Left lobe of liver (tissue), 2 donors: ENCODE results near the gene ZBTB1. TPM values are rescaled to one million over a fixed set of nuclear protein-coding genes. Genes with fewer than 3 reads are reported as not detected.
"Not testable (repeated sequence)": the region's sequence is repeated elsewhere in the genome, so short reads cannot be mapped to it uniquely, and the experiment has no call there.

ENCODE experiments used
- ATAC-seq: fragments of 200-7000 bp; cut with Tn5 transposase; one replicate; pipeline ENCODE4 v1.9.1; 2020; ENCODE audit warnings: mild to moderate bottlenecking, moderate library complexity
- DNase-seq: peaks from one replicate; pipeline ENCODE4 v3.0.0-alpha.2; 2020; ENCODE audit warnings: low spot score
- total RNA-seq: library from RNA; stranded (reverse); gene quantifications from one replicate; pipeline ENCODE4 v1.2.1, GENCODE V29; 2021
- donor health status: DM: no; HTN: no; CAD: no; lungs with moderate emphysema.
- donor health status: DM: no; HTN: yes; CAD: no.

The ZBTB1 gene
- total RNA-seq, 1 donor from 2014 or later, result 12.1 TPM

DNA sequence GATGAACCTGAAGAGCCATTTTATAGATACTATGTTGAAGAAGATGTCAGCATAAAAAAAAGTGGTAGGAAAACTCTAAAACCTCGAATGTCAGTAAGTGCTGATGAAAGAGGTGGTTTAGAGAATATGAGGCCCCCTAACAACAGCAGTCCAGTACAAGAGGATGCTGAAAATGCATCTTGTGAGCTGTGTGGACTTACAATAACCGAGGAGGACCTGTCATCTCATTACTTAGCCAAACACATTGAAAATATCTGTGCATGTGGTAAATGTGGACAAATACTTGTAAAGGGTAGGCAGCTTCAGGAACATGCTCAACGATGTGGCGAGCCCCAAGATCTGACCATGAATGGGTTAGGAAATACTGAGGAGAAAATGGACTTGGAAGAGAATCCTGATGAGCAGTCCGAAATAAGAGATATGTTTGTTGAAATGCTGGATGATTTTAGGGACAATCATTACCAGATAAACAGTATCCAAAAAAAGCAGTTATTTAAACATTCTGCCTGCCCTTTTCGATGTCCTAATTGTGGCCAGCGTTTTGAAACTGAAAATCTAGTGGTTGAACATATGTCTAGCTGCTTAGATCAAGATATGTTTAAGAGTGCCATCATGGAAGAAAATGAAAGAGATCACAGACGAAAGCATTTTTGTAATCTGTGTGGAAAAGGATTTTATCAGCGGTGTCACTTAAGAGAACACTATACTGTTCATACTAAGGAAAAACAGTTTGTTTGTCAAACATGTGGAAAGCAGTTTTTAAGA, 18.2 kb downstream of the ZBTB1 start:
- ATAC-seq, result no peak
- DNase-seq, result no peak

DNA sequence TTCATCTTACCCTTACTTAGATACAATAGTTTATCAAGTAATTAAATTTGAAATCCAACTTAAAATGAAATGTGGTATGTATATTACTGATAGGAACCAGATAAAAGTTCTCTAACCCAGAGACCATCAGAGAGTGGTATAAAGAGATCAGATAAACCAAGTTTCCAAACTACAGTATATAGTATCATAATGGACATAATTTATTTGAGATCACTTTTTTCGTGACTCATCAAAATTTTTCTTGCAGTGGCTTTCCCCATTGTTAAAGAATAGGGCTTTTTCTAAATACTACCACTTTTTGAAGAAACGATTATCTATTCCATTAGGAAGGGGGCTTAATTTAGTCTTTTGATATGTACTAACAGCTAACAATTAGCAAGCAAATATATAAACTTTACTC, 20.8 kb downstream of the ZBTB1 start:
- ATAC-seq (no peak), DNase-seq (no peak)

DNA sequence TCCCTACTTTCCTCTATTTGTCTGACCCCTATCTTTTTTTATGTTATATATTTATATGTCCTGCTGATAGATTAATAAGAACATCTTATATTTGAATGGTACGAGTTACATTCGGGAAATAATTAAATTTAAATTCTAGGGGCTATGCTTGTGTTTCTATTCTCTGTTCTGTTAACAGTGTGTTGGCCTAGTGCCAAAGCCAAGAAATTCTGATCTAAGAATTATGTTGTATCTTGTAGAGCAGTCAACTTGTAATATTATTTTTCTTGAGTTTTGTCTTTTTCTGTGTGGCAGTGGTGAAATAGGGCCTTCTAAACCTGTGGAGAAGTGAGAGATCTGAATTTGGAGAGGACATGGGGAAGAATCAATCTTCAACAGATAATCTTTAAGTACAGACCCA, 27.0 kb downstream of the ZBTB1 start:
- ATAC-seq (no peak), DNase-seq (no peak)

DNA sequence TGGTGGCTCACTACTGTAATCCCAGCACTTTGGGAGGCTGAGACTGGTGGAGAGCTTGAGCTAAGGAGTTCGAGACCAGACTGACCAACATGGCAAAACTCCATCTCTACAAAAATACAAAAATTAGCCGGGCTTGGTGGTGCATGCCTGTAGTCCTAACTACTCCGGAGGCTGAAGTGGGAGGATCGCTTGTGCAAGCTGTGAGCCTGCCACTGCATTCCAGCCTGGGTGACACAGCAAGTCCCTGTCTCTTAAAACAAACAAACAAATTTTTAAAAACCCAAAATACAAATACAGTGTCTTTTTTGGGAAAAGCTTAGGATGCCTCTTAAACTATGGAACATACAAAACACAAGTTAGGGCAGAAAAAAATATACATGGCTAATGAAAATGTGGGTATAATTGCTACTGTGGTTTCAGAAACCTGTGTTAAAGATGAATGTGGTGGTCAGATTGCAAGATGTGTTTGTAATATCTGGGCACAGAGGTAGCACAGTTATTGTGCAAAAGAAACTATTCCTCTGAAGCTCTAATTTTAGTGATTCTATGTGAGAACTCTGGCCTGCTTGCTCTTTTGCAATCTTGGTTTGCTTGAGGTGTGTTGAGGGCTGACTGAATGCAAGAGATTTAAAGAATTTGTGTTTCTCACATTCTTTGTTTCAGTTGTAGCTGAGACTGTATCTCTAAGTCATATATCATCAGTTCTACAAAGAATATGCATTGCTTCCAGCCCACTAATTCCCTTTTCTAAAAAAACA, 32.1 kb downstream of the ZBTB1 start:
- DNase-seq (no peak), ATAC-seq (no peak)

DNA sequence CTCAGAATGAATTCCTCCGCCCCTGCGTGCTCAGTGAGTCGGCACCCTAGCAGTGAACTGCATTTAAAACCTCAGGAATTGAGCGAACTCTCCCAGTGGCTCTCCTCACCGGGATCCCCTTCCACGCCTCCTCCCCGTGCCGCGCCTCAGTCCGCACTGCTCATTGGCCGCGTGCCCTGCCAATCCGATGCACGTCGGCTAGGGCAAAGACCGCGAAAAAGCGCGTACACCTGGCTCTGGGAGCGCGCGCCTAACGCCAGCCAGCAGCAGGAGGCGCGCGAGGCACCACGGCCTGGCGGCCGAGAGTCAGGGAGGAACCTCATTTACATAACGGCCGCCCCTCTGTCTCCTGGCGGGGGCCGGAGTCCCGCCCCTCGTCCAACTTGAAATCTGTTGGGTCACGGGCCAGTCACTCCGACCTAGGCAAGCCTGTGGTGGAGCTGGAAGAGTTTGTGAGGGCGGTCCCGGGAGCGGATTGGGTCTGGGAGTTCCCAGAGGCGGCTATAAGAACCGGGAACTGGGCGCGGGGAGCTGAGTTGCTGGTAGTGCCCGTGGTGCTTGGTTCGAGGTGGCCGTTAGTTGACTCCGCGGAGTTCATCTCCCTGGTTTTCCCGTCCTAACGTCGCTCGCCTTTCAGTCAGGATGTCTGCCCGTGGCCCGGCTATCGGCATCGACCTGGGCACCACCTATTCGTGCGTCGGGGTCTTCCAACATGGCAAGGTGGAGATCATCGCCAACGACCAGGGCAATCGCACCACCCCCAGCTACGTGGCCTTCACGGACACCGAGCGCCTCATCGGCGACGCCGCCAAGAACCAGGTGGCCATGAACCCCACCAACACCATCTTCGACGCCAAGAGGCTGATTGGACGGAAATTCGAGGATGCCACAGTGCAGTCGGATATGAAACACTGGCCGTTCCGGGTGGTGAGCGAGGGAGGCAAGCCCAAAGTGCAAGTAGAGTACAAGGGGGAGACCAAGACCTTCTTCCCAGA, 35.9 kb downstream of the ZBTB1 start, which contains the start of gene HSPA2:
Gene HSPA2, plus strand, starts transcription at position 534 of the 995 bp plus-strand sequence. Its CDS starts 109 bp downstream, at position 643.
- peak; percentile 94 for ATAC-seq
- peak; percentile 99 for DNase-seq

DNA sequence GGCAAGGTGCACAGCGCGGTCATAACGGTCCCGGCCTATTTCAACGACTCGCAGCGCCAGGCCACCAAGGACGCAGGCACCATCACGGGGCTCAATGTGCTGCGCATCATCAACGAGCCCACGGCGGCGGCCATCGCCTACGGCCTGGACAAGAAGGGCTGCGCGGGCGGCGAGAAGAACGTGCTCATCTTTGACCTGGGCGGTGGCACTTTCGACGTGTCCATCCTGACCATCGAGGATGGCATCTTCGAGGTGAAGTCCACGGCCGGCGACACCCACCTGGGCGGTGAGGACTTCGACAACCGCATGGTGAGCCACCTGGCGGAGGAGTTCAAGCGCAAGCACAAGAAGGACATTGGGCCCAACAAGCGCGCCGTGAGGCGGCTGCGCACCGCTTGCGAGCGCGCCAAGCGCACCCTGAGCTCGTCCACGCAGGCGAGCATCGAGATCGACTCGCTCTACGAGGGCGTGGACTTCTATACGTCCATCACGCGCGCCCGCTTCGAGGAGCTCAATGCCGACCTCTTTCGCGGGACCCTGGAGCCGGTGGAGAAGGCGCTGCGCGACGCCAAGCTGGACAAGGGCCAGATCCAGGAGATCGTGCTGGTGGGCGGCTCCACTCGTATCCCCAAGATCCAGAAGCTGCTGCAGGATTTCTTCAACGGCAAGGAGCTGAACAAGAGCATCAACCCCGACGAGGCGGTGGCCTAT, 36.8 kb downstream of the ZBTB1 start:
- DNase-seq, result peak; percentile 48

DNA sequence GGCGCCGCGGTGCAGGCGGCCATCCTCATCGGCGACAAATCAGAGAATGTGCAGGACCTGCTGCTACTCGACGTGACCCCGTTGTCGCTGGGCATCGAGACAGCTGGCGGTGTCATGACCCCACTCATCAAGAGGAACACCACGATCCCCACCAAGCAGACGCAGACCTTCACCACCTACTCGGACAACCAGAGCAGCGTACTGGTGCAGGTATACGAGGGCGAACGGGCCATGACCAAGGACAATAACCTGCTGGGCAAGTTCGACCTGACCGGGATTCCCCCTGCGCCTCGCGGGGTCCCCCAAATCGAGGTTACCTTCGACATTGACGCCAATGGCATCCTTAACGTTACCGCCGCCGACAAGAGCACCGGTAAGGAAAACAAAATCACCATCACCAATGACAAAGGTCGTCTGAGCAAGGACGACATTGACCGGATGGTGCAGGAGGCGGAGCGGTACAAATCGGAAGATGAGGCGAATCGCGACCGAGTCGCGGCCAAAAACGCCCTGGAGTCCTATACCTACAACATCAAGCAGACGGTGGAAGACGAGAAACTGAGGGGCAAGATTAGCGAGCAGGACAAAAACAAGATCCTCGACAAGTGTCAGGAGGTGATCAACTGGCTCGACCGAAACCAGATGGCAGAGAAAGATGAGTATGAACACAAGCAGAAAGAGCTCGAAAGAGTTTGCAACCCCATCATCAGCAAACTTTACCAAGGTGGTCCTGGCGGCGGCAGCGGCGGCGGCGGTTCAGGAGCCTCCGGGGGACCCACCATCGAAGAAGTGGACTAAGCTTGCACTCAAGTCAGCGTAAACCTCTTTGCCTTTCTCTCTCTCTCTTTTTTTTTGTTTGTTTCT, 37.6 kb downstream of the ZBTB1 start:
- no peak for DNase-seq
- no peak for ATAC-seq

More for the DNA sequence above, 36.8 kb downstream of the ZBTB1 start:
- ATAC-seq, result no peak

DNA sequence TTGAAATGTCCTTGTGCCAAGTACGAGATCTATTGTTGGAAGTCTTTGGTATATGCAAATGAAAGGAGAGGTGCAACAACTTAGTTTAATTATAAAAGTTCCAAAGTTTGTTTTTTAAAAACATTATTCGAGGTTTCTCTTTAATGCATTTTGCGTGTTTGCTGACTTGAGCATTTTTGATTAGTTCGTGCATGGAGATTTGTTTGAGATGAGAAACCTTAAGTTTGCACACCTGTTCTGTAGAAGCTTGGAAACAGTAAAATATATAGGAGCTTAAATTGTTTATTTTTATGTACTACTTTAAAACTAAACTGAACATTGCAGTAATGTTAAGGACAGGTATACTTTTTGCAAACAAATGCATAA, 38.2 kb downstream of the ZBTB1 start:
- no peak for ATAC-seq
- no peak for DNase-seq

DNA sequence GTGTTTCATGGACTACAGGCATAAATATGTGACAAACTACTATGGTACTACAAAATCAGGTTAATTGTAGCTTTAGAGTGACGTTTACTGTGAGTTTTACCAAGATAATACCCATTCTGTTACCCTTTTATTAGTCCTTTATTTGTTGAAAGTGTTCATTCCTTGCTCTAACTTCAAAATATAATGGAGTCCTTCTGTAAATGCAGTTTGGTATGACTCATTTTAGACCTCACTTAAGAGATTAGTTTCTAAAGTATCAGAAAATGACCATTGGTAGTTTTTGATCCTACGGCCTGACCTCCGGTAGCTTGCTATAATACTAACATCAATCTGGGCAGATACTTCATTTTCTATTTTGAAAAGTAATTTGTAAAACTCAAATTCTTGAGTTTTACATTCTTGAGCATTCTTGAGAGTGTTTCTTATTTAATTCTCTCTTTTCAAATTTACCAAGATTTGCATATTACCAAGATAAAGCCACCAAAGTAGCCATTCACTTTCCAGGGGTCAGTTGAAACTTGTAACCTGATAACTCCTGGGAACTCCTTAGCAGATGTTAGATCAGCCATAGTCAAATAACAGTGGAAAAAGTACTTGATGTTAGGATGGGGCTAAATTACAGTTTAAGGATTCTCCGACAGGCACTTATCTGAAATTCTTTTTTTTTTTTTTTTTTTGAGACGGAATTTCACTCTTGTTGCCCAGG, 40.2 kb downstream of the ZBTB1 start:
- ATAC-seq (no peak), DNase-seq (no peak)

DNA sequence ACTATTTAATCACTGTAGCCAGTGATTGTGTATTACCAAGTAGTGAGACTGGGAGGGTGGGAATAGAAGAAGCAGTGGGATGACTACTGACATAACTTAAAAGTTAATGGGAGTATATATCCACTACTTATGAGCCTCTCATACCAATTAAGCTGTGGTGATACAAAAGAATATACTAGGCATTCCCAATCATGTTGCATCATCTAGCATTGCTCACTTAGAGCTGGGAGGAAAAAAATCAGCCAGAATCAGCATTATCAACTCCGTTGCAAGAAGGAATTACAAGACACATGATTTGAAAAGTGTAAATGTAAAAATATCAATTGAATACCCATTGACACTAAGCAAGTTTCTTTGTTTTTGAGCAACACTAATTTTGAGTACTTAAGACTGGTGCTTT, 44.4 kb downstream of the ZBTB1 start:
- DNase-seq, result no peak
- ATAC-seq, result no peak

DNA sequence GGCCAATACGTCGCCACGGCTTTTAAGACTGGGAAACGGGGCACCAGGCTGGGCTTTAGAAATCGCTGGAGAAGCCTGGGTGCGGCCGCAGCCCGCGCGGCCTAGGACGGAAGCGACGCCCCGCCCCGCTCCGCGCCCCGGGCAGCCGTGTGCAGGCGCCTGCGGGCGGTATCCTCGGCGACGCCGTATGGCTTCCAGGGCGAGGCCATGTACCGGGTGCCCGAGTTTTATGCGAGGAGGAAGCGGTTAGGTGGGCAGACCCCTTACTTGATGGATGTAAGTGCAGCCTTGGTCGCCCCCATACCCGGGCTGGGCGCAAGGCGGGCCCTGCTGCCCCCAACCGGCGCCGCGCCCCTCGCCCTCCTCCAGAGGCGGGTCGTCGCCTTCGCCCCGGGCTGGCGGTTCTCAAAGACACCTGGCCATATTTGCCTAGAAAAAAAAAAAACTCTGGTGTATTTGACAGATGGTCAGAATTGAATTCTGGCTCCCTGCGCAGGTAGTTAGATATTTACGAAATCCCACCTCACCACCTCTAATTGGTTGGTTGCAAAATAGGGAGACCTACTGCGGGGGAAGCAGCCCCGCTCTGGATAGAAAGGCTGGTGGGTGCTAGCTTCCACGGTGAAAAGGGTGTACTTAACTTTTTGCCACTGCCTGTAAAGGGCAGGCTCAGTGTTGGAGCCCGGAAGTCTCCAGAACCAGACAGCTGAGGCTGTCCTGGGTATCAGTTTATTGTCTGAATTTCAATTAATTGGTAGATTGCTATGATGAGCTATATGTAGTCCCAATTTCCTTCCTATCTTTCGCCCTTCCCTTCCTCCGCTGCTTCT, 45.4 kb downstream of the ZBTB1 start, which contains the start of gene PPP1R36:
Gene PPP1R36, plus strand, starts transcription at position 171 of the 830 bp plus-strand sequence. Its CDS starts 37 bp downstream, at position 208.
- DNase-seq, result no peak
- ATAC-seq, result peak; percentile 78

DNA sequence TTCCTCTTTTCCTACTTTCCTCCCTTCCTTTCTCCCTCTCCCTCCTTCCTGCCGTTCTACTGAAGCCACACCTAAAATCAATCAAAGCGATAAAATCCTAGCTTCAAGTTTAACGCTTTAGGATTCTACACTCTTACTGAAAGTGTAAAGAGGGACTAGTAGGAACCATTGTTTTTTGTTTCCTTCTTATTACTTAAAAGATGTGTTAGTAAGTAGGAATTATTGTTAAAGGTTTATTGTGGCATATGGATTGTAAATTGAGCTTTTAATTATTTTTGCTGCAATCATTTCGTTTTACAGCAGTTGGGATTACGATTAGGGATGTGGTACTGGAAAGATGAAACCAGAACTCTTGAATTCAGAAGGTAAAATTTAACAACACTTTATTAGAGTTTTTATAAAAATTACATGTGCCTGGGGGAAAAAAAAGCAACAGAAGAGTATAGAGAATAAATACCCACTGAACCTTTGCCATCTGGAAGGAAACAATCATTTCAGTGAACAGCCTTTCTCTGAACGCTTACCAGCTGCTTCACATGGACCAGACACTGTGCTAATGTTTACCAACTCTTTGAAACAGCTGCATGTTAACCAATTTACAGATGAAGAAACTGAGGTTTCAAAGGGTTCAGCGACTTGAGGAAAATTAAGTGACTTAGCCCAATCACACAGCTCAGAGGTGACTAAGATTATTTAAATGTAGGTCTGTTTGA, 46.2 kb downstream of the ZBTB1 start:
- no peak for DNase-seq
- ATAC-seq, result no peak

DNA sequence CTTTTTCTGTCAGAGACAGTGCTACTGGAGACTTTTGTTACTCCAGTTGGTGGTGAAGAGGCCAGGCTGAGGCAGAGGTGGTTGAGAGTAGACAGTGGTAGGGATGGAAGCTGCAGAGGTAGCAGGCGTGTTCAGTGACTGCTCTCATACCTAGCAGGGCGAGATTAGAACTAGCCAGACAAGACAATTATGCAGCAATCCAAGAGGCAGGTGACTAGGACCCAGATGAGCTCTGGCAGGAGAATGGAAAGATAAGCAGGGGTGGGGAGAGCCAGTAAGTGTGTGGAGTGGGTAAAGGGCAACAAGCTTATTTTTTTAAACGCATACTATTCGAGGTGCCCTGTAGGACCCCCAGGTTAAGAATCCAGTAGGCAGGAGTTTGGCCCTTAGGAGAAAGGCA, 50.0 kb downstream of the ZBTB1 start:
- ATAC-seq (no peak), DNase-seq (no peak)

DNA sequence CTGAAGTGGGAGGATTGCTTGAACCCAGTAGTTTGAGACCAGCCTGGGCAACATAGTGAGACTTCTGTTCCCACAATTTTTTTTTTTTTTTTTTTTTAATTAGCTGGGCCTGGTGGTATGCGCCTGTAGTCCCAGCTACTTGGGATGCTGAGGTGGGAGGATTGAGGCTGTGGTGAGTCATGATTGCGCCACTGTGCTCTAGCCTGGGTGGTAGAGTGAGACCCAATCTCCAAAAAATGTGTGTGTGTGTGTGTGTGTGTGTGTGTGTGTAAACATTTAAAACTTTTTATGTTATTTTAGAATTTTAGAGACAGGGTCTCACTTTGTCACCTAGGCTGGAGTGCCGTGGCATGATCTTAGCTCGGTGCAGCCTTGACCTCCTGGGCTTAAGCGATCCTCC, 52.0 kb downstream of the ZBTB1 start:
- DNase-seq (no peak), ATAC-seq (no peak)

DNA sequence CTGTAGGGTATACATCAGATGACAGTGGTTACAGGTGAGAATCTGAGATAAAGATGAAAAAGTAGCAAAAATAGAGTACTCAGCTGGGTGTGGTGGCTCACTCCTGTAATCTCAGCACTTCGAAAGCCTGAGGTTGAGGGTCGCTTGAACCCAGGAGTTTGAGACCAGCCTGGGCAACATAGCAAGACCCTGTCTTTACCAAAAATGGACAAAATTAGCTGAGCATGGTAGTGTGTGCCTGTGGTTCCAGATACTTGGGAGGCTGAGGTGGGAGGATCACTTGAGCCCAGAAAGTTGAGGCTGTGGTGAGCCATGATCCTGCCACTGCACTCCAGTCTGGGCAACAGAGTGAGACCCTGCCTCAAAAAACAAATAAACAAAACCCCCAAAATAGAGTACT, 53.6 kb downstream of the ZBTB1 start:
- not testable (repeated sequence) for DNase-seq, ATAC-seq

DNA sequence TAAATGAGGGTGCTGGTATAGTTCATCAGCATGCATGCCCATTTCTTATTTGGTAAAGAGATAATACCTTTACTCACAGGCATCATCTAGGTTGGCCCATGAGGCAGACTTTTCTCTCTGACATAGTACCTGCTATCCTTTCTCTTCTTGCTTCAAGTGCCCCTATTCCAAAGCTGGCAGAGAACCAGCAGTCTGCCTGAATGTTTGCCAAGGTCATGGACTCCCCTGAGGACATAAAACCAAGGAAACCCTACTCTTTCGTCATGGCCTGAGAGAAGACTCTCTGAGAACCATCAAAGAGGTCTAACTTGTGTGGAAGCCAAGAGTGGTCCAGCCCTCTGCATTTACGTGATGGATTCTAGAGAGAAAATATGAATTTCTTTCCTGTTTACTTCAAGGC, 57.1 kb downstream of the ZBTB1 start:
- ATAC-seq, result no peak
- no peak for DNase-seq

DNA sequence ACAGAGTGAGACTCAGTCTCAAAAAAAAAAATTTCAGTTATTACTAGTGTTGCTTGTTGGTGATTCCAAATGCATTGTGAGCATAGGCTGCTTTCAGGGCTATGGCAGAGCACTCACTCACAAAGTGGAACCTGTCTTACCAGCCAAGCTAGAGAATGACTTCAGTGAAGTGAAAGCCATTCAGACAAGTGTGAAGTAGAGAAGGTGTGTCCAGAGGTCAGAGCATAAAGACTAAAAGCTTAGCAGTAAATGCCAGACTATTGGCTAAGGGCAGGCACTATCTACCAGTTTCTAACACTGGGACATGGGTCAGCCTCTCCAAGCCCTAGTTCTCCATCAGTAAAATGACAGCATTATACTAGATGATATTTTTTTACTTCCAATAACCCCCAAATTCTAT, 57.9 kb downstream of the ZBTB1 start:
- DNase-seq (no peak), ATAC-seq (no peak)
